ENCODE measurements around the gene HES3.

The HES3 gene

DNA sequence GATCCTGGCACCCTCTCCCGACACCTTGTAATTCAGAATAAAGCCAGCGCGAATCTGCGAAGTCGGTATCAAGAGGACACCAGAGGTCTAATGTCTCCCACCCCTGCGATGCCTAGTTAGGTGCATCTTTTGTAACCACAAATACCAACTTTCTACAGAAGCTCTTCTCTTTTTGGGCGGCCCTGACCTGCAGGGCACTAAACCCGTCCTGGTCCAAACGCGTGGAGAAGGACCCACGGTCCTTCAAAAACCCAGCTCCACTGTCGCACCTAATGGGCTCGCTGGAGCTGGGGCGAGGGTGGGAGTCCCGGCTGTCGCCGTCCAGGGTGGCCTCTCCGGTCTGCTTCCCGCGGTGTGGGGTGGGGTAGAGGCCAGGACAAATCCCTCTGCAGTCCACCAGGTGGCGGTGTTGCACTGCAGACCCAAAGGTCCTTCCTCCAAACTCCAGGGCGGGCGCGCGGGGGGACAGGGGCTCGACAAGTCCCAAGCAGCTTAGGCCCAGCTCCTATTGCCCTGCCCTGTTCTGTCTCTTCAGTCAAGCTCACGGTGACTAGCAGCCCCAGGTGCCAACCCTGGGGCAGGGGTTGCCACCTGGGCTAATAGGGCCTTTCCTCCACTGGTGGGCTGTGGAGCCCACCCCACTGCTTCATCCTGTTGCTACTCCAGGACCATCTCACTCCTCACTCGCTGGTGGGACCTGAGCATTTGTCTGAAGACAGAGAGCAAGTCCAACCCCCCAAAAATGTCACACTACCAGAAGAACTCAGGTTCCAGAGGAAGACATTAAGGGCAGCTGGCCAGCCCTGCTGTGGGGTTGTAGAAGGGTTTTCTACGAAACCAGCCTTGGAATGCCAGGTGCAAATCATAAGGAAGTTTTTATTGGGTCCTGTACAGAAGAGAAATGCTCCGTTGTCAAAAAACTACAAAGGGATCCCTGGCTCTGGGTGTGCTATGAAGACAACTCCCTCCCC, 2.8 kb downstream of the HES3 start:
- peak; percentile 72 for DNase-seq

DNA sequence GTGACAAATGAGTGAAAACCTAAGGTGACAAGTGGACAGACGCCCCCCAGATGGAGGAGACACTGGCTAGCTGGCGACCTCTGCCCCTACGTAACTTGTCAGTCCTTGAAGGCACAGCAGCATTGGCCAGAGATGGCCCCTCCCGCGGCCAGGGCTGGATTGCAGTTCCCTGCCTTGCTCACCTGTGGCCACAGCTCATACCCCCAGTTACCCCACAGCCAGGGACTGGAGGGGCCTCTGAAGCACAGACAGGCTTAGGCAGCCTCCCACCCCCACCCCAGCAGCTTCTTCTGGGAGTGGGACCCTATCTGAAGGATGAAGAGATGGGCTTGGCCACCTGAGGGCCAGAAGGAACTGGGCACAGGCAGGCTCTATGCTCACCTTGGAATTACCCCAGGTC, 3.7 kb downstream of the HES3 start:
- DNase-seq = no peak

DNA sequence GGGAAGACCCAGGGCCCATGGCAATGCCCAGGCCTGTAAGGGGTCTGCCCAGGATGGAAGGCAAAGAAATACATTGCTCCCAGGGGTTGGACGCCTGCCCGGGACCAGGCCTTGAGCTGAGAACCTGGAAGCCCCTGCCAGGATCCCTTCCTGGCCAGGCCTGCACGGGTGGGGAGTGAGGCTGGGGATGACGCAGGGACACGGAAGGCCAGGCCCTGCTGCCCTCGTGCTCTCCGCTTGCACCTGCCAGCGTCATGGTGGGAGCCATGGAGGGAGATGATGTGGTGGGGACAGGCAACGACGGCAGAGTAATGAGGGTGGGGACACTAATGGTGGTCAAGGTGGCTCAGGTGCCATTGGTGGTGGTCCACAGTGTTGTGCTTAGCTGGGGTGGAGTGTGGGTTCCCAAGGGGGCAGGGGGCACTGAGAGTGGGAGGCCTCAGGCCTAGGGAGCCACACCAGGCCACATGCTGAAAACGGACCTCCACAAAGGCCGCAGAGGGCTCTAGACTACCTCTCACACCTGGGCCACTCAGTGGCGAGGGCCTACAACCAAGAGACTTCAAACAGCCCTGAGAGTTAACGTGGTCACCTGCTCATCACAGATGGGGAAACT, 4.3 kb downstream of the HES3 start:
- DNase-seq = no peak

DNA sequence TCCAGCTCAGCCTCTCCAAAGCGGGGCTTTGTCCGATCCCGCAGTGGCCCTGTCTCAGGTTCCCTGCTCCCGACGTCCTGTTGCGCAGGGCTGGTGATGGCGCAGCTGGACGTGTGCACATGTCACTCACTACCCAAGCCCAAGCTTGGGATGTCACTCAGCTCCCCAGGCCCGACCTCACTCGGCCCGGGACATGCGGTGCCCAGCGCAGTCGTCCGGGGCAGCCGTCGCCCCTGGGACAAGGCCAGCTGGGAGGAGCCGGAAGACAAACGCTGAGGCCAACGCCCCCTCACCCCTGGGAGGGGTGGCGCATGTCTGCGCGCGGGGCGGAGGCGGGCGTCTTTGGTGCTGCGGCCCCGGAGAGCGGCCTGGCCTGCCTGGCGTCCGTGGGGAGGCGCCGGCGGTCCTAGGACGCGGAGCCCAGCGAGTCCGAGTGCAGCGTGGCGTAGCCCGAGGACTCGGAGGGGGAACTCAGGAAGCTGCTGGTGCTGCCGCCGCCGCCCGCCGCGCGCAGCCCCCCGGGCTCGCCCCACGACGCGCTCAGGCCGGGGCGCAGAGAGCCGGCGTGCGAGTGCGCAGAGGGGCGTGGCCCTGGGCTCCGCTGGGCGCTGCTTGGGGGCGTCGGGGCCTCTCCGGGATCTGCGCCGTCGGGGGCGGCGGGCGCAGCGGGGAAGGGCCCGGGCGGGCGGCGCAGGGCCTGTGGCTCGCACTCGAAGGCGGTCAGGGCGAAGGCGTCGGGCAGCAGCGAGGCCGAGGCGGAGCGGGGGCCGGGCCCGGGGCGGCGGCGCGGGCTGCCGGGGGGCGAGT, 5.2 kb downstream of the HES3 start:
- peak; percentile 37 for DNase-seq

DNA sequence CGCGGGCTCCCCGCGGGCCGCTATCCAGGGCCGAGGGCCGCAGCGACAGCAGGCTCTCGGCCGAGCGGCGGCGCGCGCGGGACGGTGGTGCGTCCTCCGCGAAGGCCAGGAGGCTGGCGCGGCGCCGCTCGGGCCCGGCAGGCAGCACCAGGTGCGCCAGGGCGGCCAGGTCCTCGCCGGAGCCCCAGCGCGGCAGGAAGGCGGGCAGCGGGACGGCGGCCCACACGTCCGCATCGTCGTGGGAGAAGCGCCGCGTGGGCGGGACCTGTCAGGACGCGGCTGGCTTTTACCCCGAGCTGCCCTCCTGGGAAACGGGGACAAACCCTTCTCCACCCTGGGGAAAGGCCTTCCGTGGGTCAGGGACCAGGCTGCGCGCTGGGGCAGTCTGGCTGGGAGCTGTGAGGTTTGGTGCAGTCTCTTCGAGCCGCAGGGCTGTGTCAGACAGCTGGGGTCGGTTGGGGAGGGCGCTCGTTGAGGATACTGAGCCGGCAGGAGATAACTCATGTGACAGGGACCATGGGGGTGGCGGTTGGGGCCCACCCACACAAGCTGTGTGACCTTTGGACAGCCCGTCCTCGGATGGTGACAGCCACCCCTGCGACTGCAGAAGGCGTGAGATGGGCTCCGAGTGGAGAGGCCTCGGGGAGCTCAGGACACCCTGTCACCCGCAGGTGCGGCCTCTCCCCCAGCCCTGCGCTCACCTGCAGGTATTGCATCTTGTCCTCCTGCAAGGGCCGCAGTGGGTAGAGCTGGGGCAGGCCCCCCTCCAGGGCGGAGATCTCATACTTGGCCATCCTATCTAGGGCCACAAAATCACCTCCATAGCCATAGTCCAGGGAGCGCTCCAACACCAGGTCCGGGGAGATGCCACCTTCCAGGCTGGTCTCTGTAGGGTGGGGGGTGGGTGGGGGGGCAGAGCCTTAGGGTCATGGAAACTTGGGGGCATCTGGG, 6.0 kb downstream of the HES3 start:
- DNase-seq = no peak

DNA sequence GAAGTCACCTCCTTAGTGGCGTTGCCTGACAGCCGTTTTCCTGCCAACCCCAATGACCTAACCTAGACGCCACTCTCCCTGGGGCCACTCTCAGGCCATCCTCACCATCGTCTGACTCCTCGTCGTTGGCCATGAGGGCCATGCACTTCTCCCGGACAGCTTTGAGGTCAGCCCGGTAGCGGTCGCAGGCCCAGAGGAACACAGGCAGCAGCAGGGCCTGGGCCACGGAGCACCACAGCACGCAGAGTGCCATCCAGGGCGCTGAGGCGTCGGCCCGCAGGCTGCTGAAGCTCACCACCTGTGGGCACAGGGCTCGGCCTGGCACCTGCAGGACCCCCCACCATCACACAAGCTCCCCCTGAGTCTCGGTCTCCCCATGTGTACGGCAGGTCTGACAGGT, 7.3 kb downstream of the HES3 start:
- DNase-seq = no peak

DNA sequence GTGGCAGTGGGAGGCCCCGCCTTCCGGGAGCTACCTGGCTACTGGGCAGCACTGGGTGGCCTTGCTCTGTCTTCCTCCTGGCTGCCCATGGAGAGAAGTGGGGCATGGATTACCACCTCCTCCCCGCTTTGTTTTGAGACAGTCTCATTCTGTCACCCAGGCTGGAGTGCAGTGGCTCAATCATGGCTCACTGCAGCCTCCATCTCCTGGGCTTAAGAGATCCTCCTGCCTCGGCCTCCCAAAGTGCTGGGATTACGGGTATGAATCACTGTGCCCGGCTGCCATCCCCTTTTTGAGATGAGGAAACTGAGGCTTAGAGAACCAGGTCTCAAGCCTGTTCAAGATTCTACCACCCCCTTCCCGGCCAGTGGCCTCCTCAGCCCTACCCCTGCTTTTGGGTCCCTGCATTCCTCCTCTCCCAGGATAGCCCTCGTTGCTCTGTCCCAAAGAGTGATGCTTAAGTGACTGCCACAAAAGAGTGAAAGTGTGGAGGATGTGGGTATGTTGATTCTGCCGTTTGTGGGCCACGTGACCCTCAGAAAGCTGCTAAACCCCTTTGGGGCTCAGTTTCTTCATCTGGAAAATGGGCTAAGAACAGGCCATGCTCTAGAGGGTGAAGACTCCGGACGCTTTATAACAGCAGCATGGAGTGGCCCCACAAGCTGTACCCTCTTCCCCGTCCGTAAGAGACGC, 7.8 kb downstream of the HES3 start:
- DNase-seq = no peak

DNA sequence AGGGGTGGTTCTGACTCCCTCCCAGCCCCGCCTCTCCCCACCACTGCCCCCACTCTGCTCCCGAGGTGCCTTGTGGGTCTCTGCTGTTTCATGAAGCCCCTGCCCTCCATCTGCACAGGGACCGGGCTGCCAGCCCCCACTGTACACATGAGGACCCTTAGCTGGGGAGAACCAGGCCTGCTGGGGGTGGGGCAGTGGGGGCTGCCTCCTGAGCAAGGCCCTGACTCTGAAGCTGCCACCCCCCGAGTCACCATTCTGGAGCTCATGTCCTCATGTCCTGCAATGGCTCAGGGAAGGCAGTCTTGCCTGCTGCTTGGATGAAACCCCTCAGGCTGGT, 8.4 kb downstream of the HES3 start:
- DNase-seq = no peak

DNA sequence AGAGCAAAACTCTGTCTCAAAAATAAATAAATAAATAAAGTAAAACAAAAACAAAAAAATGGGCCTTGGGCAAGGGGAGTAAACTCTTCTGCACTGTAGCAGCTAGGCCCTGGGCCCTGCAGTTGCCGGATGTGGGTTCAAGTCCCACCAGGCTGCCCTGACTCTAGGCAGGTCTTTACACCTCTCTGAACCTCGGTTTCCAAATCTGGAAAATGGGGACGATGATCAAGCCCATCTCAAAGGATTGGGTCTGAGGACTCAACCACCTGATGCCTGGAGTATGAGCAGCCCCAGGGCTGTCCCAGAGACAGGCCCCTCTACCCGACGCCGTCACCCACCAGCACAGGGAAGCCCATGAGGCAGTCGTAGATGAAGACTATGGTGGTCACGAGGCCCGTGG, 9.4 kb downstream of the HES3 start:
- no peak for DNase-seq

DNA sequence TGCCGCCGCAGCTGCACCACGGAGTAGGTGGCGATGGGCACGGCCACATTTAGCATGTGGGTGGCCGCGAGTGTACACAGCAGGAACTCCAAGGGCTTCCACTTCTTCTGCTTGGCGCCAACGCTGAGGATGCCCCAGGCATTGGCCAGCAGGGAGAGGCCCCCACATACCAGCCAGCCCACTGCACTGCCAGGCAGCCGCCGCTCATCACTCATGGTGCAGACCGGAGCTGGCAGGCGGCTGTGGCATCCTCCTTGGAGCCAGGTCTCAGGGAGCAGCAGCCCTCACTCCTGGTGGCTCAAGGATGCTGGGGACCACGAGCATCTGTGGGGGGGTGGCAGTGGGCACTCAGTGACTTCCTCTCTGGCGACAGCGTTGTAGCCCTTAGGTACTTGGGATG, 10.7 kb downstream of the HES3 start:
- no peak for DNase-seq

DNA sequence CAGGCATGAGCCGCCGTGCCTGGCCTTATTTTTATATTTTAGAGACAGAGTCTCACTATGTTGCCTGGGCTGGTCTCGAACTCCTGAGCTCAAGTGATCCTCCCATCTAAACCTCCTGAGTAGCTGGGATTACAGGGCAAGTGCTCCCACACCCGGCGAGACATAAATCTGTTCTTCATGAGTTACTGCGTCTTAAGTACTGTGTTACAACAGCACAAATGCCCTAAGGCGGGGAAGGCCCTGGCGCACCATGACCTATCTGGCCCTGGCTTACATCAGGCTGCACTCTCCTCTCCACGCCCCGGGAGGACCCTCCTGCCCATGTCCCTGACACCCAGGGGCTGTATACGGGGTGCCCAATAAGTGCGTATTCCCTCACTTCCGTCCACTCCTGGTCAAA, 12.7 kb downstream of the HES3 start:
- no peak for DNase-seq

DNA sequence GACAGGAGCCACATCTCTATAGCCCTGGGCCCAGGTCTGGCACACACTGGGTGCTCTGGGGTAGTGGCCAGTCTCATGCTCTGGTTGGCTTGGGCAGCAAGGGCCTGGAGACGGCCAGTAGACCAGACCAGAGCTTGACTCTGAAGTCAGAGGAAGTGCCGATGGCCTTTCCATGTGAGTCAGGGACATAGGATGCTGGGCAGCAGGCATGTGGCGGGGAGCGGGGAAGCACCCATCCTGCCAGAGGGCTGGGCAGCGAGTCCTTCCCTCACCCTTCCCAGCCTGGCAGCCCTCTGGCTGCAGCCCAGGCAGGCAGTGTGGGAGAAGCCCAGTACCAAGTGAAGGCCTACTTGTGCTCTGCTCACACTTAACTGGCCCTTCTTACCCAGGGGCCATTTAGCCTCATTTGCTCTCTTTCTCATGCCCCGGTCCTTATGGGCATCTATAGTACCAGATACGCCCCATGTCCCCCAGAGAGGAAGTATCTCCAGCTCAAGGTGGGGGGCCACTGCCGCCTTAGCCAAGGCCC, 13.6 kb downstream of the HES3 start:
- peak; percentile 54 for DNase-seq

DNA sequence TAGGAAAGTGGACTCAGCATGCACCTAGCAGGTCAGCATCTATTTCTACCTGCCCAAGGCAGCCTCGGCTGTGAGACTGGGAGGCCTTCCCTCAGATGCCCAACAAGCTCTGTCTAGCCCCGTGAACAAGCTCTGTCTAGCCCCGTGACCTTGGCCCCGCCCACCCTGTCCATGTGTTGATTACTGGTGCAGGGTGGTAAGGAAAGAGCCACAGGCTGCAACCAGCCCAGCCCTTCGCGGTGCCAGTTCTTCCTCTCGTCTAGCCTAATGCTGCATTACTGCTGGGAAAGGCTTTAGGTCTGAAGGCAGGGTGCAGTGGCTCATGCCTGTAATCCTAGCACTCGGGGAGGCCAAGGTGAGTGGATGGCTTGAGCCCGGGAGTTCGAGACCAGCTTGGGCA, 14.7 kb downstream of the HES3 start:
- DNase-seq = no peak

DNA sequence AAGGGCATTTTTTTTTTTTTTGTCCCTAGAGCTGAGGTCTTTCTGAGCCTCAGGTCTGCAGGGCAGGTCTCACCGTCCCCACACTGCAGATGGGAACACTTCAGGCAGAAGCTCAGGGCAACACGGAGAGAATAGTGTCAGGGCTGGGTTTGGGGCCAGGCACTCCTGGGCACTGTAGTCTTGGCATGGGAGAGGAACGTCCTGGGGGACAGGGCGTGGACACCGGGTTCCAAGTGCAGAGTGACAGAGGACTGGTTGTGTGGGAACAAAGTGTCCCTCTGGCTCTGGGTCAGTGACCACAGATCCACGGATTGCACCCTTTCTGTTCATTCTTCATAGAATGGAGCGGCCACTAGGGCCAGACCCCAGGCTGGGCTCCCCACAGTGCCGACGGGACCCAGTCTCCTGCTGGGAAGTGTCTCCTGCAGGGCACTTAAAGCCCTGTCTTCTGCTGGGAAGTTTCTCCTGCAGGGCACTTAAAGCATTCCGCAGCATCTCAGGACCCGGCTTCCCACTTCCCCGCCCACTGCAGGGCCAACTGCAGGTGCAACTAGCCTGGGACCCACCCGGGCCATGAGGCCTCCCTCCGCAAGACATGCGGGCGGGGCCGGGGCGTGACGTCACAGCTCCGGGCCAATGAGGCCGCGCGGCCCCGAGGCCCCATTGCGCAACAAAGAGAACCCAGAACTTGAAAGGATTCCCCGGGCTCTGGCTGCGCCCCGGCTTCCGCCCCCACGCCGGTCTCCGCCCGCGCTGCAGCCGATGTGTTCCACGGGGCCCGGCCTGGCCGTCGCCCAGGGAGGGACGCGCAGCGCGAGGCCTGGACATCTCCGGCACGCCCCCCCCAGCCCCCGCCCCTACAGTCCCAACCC, 15.7 kb downstream of the HES3 start:
- DNase-seq = peak; percentile 85

DNA sequence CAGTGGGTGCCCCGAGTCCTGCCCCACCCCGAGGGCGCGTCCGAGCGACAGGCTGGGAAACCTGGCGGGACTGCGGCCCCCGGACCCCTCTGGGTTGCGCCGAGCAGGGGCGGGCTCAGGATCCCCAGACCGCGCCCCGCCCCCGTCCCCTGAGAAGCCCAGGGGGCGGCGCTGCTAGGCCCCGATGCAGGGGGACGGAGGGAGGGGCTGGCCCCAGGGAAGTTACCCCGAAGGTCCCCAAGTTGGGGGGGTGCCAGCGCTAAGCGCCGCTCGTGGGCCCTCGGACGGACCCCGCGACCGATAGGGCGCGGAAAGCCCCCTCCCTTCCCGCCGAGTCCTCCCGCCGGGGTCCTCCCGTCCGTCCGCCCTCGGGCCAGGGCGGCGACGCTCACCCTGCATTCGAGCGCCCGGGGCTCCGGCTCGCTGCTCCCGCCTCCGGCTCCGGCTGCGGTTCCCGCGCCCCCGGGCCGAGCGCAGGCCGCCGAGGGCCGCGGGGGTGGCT, 16.5 kb downstream of the HES3 start:
- DNase-seq = peak; percentile 45

DNA sequence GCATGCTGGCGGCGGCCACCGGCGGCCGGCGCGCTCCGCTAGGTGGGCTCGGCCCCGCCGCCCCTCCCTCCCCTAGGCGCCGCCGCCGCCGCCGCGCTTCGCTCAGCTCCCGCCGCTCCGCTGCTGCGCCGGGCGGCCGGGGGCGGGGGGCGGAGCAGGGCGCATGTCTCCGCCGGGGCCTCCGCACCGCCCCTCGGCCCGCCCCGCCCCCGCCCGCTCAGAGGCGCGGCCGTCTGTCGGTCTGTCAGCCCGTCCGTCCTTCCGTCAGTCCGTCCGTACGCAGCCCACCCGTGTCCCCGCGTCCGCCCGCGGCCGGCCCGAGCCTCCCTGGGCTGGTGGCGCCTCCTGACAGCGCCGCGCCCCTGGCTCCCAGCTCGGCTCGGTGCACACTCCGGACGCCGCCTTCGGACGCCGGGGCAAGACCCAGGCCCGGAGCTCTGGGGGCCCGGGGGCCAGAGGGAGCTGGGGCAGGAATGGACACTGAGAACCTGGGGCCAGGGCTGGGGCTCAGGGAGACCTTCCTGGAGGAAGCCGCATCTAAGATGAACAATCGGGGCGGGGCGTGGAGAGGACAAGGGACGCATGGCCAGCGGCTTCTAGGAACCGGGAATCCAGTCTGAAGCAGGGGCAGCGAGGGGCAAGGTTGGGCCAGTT, 17.1 kb downstream of the HES3 start, which contains the start of gene GPR153:
TSS of gene GPR153 (minus strand) at position 138 of the 654 bp plus-strand sequence. CDS start 6,193 bp downstream, outside the sequence.
- DNase-seq = peak; percentile 46

DNA sequence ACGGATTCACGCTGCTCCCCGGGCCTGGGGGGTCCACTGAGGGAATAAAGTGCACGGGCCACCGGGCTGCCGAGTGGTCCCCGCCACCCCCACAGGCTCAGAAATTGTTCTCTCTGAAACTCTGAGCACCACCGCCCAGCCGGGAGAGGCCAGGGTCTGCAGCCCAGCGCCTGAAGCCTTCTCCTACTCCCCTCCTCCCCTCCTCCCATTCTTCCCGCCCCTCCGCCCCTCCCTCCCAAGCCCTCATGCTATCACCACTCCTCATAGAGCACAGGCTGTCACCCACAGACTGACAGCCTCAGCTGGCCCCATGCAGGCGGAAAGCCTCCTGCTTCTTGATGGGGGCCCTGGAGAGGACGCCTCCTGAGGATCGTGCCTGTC, 17.6 kb downstream of the HES3 start:
- DNase-seq = no peak

DNA sequence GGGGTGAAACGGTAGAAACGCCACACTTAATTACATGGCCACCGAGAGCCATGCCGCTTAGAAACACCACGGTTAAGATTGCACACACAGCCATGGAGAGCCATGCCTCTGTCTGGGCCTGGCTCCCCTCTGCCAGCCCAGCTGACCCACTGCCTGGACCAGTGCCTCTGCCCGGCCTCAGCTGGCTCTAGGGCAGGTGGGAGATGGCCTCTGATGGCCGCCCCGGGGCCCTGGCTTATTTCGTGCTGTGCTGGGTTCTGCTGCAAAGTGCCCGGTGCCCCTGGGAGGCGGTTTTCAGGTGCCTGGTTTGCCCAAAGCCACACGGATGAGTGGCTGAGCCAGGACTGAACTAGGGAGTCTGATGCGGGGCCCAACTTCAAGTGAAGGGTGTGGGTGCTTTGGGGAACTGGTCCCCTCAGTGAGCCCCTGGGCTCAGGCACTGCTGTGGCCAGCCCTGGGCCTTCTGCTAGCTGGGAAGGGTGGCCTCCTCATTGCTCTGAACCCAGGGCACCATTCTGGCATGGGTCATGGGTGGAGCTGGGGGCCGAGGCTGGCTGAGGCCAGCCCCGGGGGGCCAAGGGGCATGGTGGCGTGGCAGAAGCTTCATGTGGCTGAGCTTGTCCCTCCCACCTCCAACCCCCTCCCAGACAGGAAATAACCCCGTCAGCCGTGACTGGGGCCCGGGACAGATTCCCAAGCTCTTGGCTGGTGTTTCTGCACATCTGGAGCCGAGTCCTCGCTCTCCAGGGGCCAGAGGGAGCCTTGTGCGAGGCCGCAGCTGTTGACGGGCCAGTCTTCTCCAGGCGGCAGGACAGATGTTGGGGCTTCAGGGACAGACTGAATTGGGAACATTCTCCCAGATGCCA, 18.8 kb downstream of the HES3 start:
- no peak for DNase-seq

DNA sequence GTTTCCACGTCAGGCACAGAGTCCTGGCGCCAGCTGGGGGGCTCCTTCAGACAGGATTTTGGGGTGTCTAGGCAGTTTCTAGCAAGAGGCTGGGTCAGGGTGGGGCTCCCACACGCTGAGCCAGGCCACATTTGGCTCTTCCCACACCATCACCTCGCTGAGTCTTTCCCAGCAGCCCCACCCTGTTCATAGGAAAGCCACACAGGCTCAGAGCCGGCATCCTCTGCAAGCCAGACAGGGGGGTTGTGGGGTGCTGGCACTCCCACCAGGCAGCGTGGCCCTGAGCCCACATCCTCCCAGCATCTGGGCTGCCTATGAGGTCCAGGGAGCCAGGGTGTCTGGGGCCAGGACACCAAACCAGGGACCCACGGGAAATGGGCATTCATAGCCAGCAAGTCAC, 19.7 kb downstream of the HES3 start:
- no peak for DNase-seq

Measured in EL (cell line).